ENCODE results near the gene ZNF766.
A peak's percentile ranks its signal among the peaks of the same experiment; 100 is the strongest.
"Not testable (repeated sequence)": the region's sequence is repeated elsewhere in the genome, so short reads cannot be mapped to it uniquely, and the experiment has no call there.

The ZNF766 gene

DNA sequence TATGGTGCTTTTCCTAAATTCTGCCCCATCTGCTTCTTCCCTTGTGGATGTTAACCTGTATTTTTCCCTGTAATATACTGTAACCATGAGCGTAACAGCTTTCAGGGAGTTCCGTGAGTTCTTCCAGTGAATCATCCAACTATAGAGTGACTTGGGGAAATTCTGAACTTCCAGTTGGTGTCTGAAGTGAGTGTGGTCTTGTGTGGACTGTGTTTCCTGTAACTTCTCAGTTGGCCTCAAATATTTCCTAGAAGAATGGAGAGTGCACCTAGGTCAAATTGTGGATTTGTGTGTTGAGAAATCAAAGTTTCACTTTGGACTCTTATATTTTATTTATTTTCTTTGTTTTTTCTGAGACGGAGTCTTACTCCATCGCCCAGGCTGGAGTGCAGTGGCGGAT lies 11.0 kb upstream of the ZNF766 start:
- Histone ChIP-seq H3K9me3 (ENCODE audit: low read depth, low read length) (no peaks in the 10 kb centered on the region), H3K4me3 (no peak overlapping the region), H3K27ac (no peak overlapping the region), H3K9ac (ENCODE audit: insufficient read length) (no peak overlapping the region), H3K36me3 (ENCODE audit: insufficient read depth, low read length) (no peaks in the 10 kb centered on the region)
- no peak for DNase-seq (ENCODE audit: low read depth, low spot score)
- TF ChIP-seq POLR2AphosphoS5 (IDR thresholded peaks at IDR 0.05; ENCODE audit: borderline replicate concordance, low read depth, low read length) (no peak), FOXP2 (optimal IDR thresholded peaks at IDR 0.05; ENCODE audit: control extremely low read depth, extremely low read length, insufficient read depth) (no peak), EZH2 (IDR thresholded peaks at IDR 0.05) (no peak)

DNA sequence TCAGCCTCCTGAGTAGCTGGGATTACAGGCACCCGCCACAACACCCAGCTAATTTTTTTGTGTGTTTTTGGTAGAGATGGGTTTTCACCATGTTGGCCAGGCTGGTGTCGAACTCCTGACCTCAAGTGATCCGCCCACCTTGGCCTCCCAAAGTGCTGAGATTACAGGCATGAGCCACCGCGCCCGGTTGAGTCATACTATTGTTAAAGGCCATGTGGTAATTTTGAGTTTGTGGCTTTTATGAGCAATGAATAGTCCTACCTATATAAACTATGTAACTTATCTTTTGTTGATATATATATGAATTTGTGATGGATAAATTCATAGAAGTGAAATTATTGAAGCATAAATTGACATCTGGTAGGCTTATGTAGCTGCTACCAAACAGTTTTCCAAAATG lies 3.8 kb upstream of the ZNF766 start:
- not testable (repeated sequence) for H3K9me3 ChIP-seq (ENCODE audit: low read depth, low read length); H3K9ac ChIP-seq (ENCODE audit: insufficient read length); H3K36me3 ChIP-seq (ENCODE audit: insufficient read depth, low read length); H3K27ac ChIP-seq; DNase-seq (ENCODE audit: low read depth, low spot score); H3K4me3 ChIP-seq

DNA sequence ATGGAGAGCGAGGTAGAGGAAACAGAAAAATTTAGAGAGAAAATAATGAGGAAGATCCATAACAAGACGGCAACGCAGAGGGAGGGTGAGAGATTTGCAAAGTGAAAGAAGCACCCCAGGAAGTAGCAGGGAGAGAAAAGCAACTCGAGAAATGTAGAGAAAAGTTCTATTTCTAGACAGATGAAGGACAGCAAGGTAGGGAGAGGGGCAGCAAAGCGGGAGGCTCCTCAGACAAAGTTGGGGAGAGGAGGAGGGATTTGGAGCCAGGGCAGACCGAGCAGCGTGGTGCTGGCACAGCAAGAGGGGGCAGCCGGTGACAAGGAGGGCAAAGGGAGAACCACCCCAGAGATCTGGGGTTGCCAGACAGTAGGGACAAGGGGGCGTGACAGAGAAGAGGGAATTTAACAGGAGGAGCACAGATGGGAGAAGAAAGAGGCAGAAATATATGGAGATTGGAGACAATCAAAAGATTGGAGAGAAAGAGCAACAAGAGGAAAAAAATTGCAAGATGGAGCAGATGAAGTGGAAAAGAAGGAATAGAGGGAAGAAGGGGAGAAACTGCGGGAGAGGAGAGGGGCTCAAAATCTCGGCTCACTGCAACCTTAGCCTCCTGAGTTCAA lies 989 bp downstream of the ZNF766 start:
- peaks cover 5% of the 10 kb centered on the region for H3K9me3 ChIP-seq (ENCODE audit: low read depth, low read length)
- peak overlapping the region; percentile 97 for H3K27ac ChIP-seq
- TF ChIP-seq POLR2AphosphoS5 (IDR thresholded peaks at IDR 0.05; ENCODE audit: borderline replicate concordance, low read depth, low read length) (no peak), FOXP2 (optimal IDR thresholded peaks at IDR 0.05; ENCODE audit: control extremely low read depth, extremely low read length, insufficient read depth) (no peak), EZH2 (IDR thresholded peaks at IDR 0.05) (no peak)
- peak overlapping the region; percentile 100 for H3K9ac ChIP-seq (ENCODE audit: insufficient read length)
- H3K4me3 ChIP-seq: peak overlapping the region; percentile 99
- DNase-seq (ENCODE audit: low read depth, low spot score): no peak
- H3K36me3 ChIP-seq (ENCODE audit: insufficient read depth, low read length): peaks cover 41% of the 10 kb centered on the region

DNA sequence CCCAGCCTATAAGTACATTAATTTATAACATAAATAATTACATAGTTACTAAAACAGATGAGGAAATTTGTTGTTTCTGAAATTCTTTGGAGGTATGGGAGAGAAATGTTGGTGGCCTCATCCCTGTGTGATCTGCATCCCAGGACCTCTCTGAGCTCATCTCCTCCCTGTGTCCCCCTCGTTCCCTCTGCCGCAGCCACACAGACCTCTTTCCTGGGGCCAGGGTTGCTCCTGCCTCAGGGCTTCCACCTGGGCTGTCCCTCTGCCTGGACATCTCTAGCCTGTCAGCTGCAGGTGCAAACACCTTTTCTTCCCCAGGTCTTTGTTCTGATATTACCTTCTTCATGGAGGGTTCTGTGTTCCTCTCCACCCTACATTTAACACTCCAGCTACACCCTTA lies 3.9 kb downstream of the ZNF766 start:
- H3K36me3 ChIP-seq (ENCODE audit: insufficient read depth, low read length): peaks cover 65% of the 10 kb centered on the region
- DNase-seq (ENCODE audit: low read depth, low spot score): no peak
- H3K4me3 ChIP-seq: no peak overlapping the region
- H3K9ac ChIP-seq (ENCODE audit: insufficient read length): no peak overlapping the region
- H3K9me3 ChIP-seq (ENCODE audit: low read depth, low read length): peaks cover 11% of the 10 kb centered on the region
- TF ChIP-seq EZH2 (IDR thresholded peaks at IDR 0.05) (no peak), POLR2AphosphoS5 (IDR thresholded peaks at IDR 0.05; ENCODE audit: borderline replicate concordance, low read depth, low read length) (no peak), FOXP2 (optimal IDR thresholded peaks at IDR 0.05; ENCODE audit: control extremely low read depth, extremely low read length, insufficient read depth) (no peak)
- no peak overlapping the region for H3K27ac ChIP-seq

DNA sequence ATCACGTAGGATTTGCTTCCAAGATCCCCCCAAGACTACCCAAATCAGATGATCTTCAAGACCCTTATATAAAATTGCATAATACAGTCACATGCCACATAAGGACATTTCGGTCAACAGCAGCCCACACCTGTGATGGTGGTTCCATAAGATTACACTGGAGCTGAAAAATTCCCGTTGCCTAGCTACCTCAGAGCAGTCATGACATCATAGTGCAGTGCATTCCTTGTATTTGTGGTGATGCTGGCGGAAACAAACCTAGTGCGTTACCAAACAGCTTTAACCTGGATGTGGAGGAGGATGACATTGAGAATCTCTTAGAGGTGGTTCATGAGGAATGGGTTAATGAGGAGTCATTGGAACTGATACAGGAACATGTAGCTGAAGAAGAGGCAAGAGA lies 4.8 kb downstream of the ZNF766 start:
- Histone ChIP-seq H3K9me3 (ENCODE audit: low read depth, low read length) (peaks cover 11% of the 10 kb centered on the region), H3K4me3 (no peak overlapping the region), H3K36me3 (ENCODE audit: insufficient read depth, low read length) (peaks cover 70% of the 10 kb centered on the region), H3K27ac (no peak overlapping the region), H3K9ac (ENCODE audit: insufficient read length) (no peak overlapping the region)
- DNase-seq (ENCODE audit: low read depth, low spot score): no peak
- TF ChIP-seq POLR2AphosphoS5 (IDR thresholded peaks at IDR 0.05; ENCODE audit: borderline replicate concordance, low read depth, low read length): no peak
- TF ChIP-seq FOXP2 (optimal IDR thresholded peaks at IDR 0.05; ENCODE audit: control extremely low read depth, extremely low read length, insufficient read depth): no peak
- TF ChIP-seq EZH2 (IDR thresholded peaks at IDR 0.05): no peak

DNA sequence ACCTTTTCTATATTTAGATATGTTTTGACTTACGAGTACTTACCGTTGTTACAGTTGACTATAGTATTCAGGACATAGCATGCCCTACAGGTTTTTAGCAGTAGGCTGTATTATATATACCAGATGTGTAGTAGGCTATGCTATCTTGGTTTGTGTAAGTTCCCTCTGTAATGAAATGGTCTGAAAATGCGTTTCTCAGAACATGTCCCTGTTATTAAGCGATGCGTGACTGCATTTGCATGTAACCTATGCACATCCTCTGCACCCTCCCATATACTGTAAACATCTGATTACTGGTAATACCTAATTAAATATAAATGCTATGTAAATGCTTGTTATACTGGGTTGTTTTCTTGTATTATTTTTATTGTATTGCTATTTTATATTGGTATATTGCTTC lies 6.6 kb downstream of the ZNF766 start:
- no peak overlapping the region for H3K4me3 ChIP-seq
- H3K9ac ChIP-seq (ENCODE audit: insufficient read length): no peak overlapping the region
- DNase-seq (ENCODE audit: low read depth, low spot score): no peak
- peaks cover 14% of the 10 kb centered on the region for H3K9me3 ChIP-seq (ENCODE audit: low read depth, low read length)
- no peak overlapping the region for H3K27ac ChIP-seq
- H3K36me3 ChIP-seq (ENCODE audit: insufficient read depth, low read length): peaks cover 70% of the 10 kb centered on the region
- no peak for TF ChIP-seq POLR2AphosphoS5 (IDR thresholded peaks at IDR 0.05; ENCODE audit: borderline replicate concordance, low read depth, low read length)
- no peak for TF ChIP-seq EZH2 (IDR thresholded peaks at IDR 0.05)
- no peak for TF ChIP-seq FOXP2 (optimal IDR thresholded peaks at IDR 0.05; ENCODE audit: control extremely low read depth, extremely low read length, insufficient read depth)

DNA sequence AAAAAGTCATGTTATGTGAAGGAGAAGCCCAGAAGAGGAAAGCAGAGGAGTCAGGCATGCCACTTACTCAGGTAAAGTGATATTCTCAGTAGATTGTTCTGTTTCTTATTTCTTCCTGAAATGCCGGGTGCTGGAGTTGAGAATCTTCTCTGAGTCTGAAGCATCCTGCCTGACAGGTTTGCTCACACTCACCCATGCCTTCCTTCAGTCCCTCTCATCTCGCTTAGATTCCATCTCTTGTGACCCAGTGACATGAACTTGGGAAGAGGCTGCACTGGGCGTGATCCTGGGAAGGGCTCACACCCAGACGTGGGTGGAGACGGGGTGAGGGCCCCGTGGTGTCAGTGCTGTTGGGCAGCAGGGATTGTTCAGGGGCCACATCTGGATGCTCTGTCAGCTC lies 8.1 kb downstream of the ZNF766 start:
- DNase-seq (ENCODE audit: low read depth, low spot score): no peak
- Histone ChIP-seq H3K27ac (no peak overlapping the region), H3K4me3 (no peak overlapping the region), H3K9me3 (ENCODE audit: low read depth, low read length) (peaks cover 12% of the 10 kb centered on the region; the same call in 1 of the 2 replicates), H3K36me3 (ENCODE audit: insufficient read depth, low read length) (peaks cover 71% of the 10 kb centered on the region), H3K9ac (ENCODE audit: insufficient read length) (no peak overlapping the region)
- TF ChIP-seq FOXP2 (optimal IDR thresholded peaks at IDR 0.05; ENCODE audit: control extremely low read depth, extremely low read length, insufficient read depth) (no peak), POLR2AphosphoS5 (IDR thresholded peaks at IDR 0.05; ENCODE audit: borderline replicate concordance, low read depth, low read length) (no peak), EZH2 (IDR thresholded peaks at IDR 0.05) (no peak)

DNA sequence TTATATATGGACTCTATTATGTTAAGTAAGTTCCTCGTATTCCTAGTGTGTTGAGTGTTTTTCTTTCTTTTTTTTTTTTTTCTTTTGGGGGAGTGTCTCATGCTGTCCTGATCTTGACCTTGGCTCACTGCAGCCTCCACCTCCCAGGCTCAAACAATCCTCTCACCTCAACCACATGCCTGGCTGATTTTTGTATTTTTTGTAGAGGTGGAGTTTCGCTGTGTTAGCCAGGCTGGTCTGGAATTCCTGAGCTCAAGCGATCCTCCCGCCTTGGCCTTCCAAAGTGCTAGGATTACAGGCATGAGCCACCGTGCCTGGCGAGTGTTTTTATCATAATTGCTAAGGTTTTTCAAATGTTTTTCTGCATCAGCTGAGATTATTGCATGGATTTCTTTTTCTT lies 16.9 kb downstream of the ZNF766 start:
- no peak overlapping the region for H3K27ac ChIP-seq
- TF ChIP-seq EZH2 (IDR thresholded peaks at IDR 0.05) (no peak), POLR2AphosphoS5 (IDR thresholded peaks at IDR 0.05; ENCODE audit: borderline replicate concordance, low read depth, low read length) (no peak), FOXP2 (optimal IDR thresholded peaks at IDR 0.05; ENCODE audit: control extremely low read depth, extremely low read length, insufficient read depth) (no peak)
- H3K4me3 ChIP-seq: no peak overlapping the region
- H3K9me3 ChIP-seq (ENCODE audit: low read depth, low read length): peaks cover 41% of the 10 kb centered on the region; the same call in 1 of the 2 replicates
- H3K9ac ChIP-seq (ENCODE audit: insufficient read length): no peak overlapping the region
- DNase-seq (ENCODE audit: low read depth, low spot score): no peak
- H3K36me3 ChIP-seq (ENCODE audit: insufficient read depth, low read length): peaks cover 94% of the 10 kb centered on the region

DNA sequence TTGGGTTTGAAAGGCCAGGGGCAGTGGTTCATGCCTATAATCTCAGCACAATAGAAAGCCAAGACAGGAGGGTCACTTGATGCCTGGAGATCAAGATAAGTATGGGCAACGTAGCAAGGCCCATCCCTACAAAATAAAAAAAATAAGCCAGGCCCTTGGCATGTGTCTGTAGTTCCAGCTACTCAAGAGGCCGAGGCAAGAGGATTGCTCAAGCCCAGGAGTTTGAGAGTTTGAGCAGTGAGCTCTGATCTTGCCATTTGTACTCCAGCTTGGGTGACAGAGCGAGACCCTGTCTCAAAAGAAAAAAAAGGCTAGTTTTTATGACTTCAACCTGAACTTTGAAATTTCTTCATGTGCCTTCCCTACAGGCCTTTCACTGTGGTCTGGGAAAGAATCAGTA lies 22.4 kb downstream of the ZNF766 start:
- Histone ChIP-seq H3K9me3 (ENCODE audit: low read depth, low read length) (peaks cover 21% of the 10 kb centered on the region; the same call in 1 of the 2 replicates), H3K4me3 (no peak overlapping the region), H3K9ac (ENCODE audit: insufficient read length) (no peak overlapping the region), H3K36me3 (ENCODE audit: insufficient read depth, low read length) (peaks cover 50% of the 10 kb centered on the region), H3K27ac (no peak overlapping the region)
- TF ChIP-seq EZH2 (IDR thresholded peaks at IDR 0.05) (no peak), FOXP2 (optimal IDR thresholded peaks at IDR 0.05; ENCODE audit: control extremely low read depth, extremely low read length, insufficient read depth) (no peak), POLR2AphosphoS5 (IDR thresholded peaks at IDR 0.05; ENCODE audit: borderline replicate concordance, low read depth, low read length) (no peak)
- no peak for DNase-seq (ENCODE audit: low read depth, low spot score)

DNA sequence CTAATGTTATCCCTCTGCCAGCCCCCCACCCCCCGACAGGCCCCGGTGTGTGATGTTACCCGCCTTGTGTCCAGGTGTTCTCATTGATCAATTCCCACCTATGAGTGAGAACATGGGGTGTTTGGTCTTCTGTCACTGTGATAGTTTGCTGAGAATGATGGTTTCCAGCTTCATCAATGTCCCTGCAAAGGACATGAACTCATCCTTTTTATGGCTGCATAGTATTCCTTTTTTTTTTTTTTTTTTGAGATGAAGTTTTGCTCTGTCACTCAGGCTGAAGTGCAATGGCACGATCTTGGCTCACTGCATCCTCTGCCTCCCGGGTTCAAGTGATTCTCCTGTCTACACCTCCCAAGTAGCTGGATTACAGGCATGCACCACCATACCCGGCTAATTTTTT lies 23.6 kb downstream of the ZNF766 start:
- not testable (repeated sequence) for H3K9ac ChIP-seq (ENCODE audit: insufficient read length); DNase-seq (ENCODE audit: low read depth, low spot score); H3K4me3 ChIP-seq; H3K27ac ChIP-seq
- Histone ChIP-seq H3K9me3 (ENCODE audit: low read depth, low read length) (peaks cover 20% of the 10 kb centered on the region; the same call in 1 of the 2 replicates), H3K36me3 (ENCODE audit: insufficient read depth, low read length) (peaks cover 41% of the 10 kb centered on the region)

Data from SK-N-MC (cell line).